ENCODE measurements around the gene ZNF593OS. TPM values are rescaled to one million over a fixed set of nuclear protein-coding genes. Genes with fewer than 3 reads are reported as not detected.

The ZNF593OS gene
- total RNA-seq, 1 donor from 2014 or later: not detected

- H3K27me3 ChIP-seq (ENCODE audit: control insufficient read depth, insufficient read depth, low read length): peaks cover 19% of the 10 kb centered on the region
- DNase-seq (ENCODE audit: low read depth): no peak
- TF ChIP-seq CTCF (IDR thresholded peaks at IDR 0.05; ENCODE audit: insufficient read depth, low read length, poor library complexity, severe bottlenecking): no peak
- H3K36me3 ChIP-seq (ENCODE audit: control insufficient read depth, insufficient read depth, low read length): no peaks in the 10 kb centered on the region
- no peak overlapping the region for H3K4me3 ChIP-seq (ENCODE audit: low read depth, low read length)
These were observed 16.9 kb downstream of the ZNF593OS start for GRCh38 chr1:26154750-26155149.

GRCh38 chr1:26153966-26154532, 17.6 kb downstream of the ZNF593OS start:
- DNase-seq (ENCODE audit: low read depth): no peak
- Histone ChIP-seq H3K4me3 (ENCODE audit: low read depth, low read length) (no peak overlapping the region), H3K27me3 (ENCODE audit: control insufficient read depth, insufficient read depth, low read length) (peaks cover 19% of the 10 kb centered on the region), H3K36me3 (ENCODE audit: control insufficient read depth, insufficient read depth, low read length) (no peaks in the 10 kb centered on the region)
- TF ChIP-seq CTCF (IDR thresholded peaks at IDR 0.05; ENCODE audit: insufficient read depth, low read length, poor library complexity, severe bottlenecking): no peak

- no peak overlapping the region for H3K4me3 ChIP-seq (ENCODE audit: low read depth, low read length)
- DNase-seq (ENCODE audit: low read depth): no peak
- H3K27me3 ChIP-seq (ENCODE audit: control insufficient read depth, insufficient read depth, low read length): peaks cover 7% of the 10 kb centered on the region
- TF ChIP-seq CTCF (IDR thresholded peaks at IDR 0.05; ENCODE audit: insufficient read depth, low read length, poor library complexity, severe bottlenecking): no peak
- no peaks in the 10 kb centered on the region for H3K36me3 ChIP-seq (ENCODE audit: control insufficient read depth, insufficient read depth, low read length)
These were observed 22.7 kb downstream of the ZNF593OS start for GRCh38 chr1:26148887-26149286.

GRCh38 chr1:26145960-26146294, 25.7 kb downstream of the ZNF593OS start:
- Histone ChIP-seq H3K27me3 (ENCODE audit: control insufficient read depth, insufficient read depth, low read length) (peaks cover 5% of the 10 kb centered on the region), H3K4me3 (ENCODE audit: low read depth, low read length) (no peak overlapping the region), H3K36me3 (ENCODE audit: control insufficient read depth, insufficient read depth, low read length) (no peaks in the 10 kb centered on the region)
- TF ChIP-seq CTCF (IDR thresholded peaks at IDR 0.05; ENCODE audit: insufficient read depth, low read length, poor library complexity, severe bottlenecking): no peak
- DNase-seq (ENCODE audit: low read depth): no peak

GRCh38 chr1:26145041-26145959, 26.3 kb downstream of the ZNF593OS start:
- DNase-seq (ENCODE audit: low read depth): no peak
- peaks cover 2% of the 10 kb centered on the region for H3K27me3 ChIP-seq (ENCODE audit: control insufficient read depth, insufficient read depth, low read length)
- no peaks in the 10 kb centered on the region for H3K36me3 ChIP-seq (ENCODE audit: control insufficient read depth, insufficient read depth, low read length)
- peak; percentile 70 for TF ChIP-seq CTCF (IDR thresholded peaks at IDR 0.05; ENCODE audit: insufficient read depth, low read length, poor library complexity, severe bottlenecking)
- H3K4me3 ChIP-seq (ENCODE audit: low read depth, low read length): no peak overlapping the region

All from kidney epithelial cell (primary cell).